K562 (cell line): ENCODE measurements around the gene CSTB. TPM values are rescaled to one million over a fixed set of nuclear protein-coding genes. Genes with fewer than 3 reads are reported as not detected.

Experiments used
- EP300 ChIP-seq: IDR thresholded peaks from 2 replicates; pipeline ENCODE4 v1.6.1; 2012; ENCODE audit warnings: low read length, improper control_type of control experiment
- GMEB1 ChIP-seq: fragments of 250-450 bp; sonication (Bioruptor Pico); IDR thresholded peaks from 2 replicates; pipeline ENCODE4 v1.4.0; 2020; ENCODE audit warnings: mild to moderate bottlenecking
- MAFK ChIP-seq: IDR thresholded peaks from 2 replicates; pipeline ENCODE4 v1.6.1; 2011; ENCODE audit warnings: low read length, improper control_type of control experiment
- MBD1 ChIP-seq: fragments of 250-450 bp; sonication (Bioruptor Pico); IDR thresholded peaks from 2 replicates; pipeline ENCODE4 v1.8.0; 2022; ENCODE audit warnings: inconsistent platforms
- NEUROD1 ChIP-seq: fragments of 150-350 bp; IDR thresholded peaks from 2 replicates; pipeline ENCODE4 v1.6.1; 2014; ENCODE audit warnings: borderline replicate concordance, low read length, low read depth; ENCODE audit not compliant: partially characterized antibody
- SP1 ChIP-seq: sonication (generic); formaldehyde crosslinking; IDR thresholded peaks from 2 replicates; pipeline ENCODE4 v1.8.1; 2022; ENCODE audit warnings: mild to moderate bottlenecking, missing genetic modification reagents
- TRIM24 ChIP-seq, 2 experiments: fragments of 450-650 bp; IDR thresholded peaks; 2 replicates each; pipeline ENCODE4 v1.6.1; 2016
- ZNF609 ChIP-seq: sonication (generic); formaldehyde crosslinking; IDR thresholded peaks from 2 replicates; pipeline ENCODE4 v1.8.1; 2023; ENCODE audit warnings: missing genetic modification reagents, mild to moderate bottlenecking, borderline replicate concordance
- ZNF696 ChIP-seq: fragments of 250-450 bp; sonication (Bioruptor Pico); conservative IDR thresholded peaks from 2 replicates; pipeline ENCODE4 v1.4.0; 2020; ENCODE audit warnings: mild to moderate bottlenecking, moderate library complexity
- polyA plus RNA-seq, 8 experiments: library from polyadenylated mRNA; depleted of rRNA in 4 of 8; stranded (reverse) in 5 of 8; unstranded in 3 of 8; fragments of >200 nt; fragmentation: Nextera tagmentation in 2 of 8; fragmentation: Illumina TruSeq in 1 of 8; extraction: Ambion mirVana in 2 of 8; extraction: Trizol in 1 of 8; gene quantifications; 2 replicates each; pipeline versions ENCODE4 v1.2.1 to v1.2.3, GENCODE V29; 2011 to 2014; ENCODE audit warnings: inconsistent platforms in 1 of 8, missing spikeins in 1 of 8
- total RNA-seq, 7 experiments: library from RNA; depleted of rRNA in 6 of 7; stranded (reverse); fragments of >200 nt in 6 of 7; fragmentation: Illumina TruSeq in 2 of 7; extraction: Trizol in 2 of 7; gene quantifications; 2 replicates each; pipeline versions ENCODE4 v1.2.1 to v1.2.3, GENCODE V29; 2011 to 2021; ENCODE audit warnings: low replicate concordance in 1 of 7

The CSTB gene
- total and polyA plus RNA-seq, 9 of the 15 experiments (the other 6 are each of a cell fraction or from before 2014, with no cell fraction given): 12.4 to 65.0 (median 31.7) TPM

DNA sequence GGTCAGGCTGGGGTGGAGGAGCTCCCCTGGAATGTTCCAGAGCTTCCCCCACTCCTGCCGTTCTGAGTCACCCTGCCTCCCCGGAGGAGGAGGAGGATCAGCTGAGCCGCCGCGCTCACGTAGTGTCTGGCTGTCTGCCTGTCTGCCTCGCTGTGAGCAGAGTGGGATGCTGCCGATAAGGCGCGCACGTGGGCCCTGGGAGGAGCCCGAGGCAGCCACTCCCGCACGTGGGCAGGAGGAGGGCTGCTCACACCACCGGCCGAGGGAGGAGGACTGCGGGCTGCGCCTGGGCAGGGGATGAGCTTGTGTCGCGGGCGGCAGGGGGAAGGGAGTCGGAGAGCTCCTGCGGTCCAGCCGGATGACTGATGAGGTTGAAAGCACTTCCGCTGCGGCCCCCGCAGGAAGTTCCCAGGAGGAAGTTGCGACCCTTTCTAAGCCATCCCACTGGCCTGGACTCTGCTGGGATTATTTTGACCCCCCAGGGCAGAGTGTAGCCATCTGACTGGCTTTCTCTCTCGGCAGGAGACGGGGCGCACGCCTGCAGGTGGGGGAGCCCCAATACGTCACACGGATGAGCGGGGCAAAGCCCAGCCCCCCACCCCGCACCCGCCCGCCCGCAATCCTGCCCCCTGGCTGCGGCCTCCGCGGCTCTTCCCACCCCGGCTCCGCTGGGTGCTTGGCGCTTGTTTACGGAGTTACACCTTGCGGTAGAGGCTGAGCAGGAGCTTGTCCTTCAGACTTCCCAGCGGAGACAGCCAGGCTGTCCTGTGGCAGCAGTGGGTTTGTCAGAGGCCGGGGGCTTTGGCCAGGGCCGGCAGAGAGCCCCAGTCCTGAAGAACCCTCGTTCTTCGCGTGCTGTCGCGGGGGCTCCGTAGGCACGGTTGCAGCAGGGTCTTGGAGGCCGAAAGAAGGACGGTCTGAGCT lies 47.4 kb downstream of the CSTB start (continued):
- TF ChIP-seq ZNF609 (CRISPR knock-in tag) (peak; percentile 95; the same call in 1 of the 2 replicates), EP300 (peak; percentile 81), MAFK (0 out of 2 replicates have a peak, but pooled peaks have one; percentile 10), GMEB1 (peak; percentile 66; the same call in 1 of the 2 replicates), TRIM24 (IDR thresholded peaks at IDR 0.05) (peak; percentile 53 to 99), NEUROD1 (peak; percentile 87), MBD1 (CRISPR knock-in tag) (no peak), SP1 (CRISPR knock-in tag) (peak; percentile 98), ZNF696 (CRISPR knock-in tag) (no peak)
